OCI-LY1 (cell line): ENCODE data around the gene ITIH1.

Source experiments
- H2AFZ ChIP-seq: fragments of 200-600 bp; sonication (generic), shearing (Covaris generic); 2 replicates; pipeline ENCODE4 v1.6.0; 2014; ENCODE audit warnings: antibody characterized with exemption, mild to moderate bottlenecking, low read length
- H3F3A ChIP-seq: fragments of 200-600 bp; sonication (generic), shearing (Covaris generic); 2 replicates; pipeline ENCODE4 v1.6.0; 2014; ENCODE audit warnings: mild to moderate bottlenecking, antibody characterized with exemption, low read length, moderate library complexity; ENCODE audit not compliant: insufficient read depth
- H3K27ac ChIP-seq: fragments of 200-600 bp; sonication (generic); 2 replicates; pipeline ENCODE4 v1.5.1; 2014; ENCODE audit warnings: low read length, mixed run types, mild to moderate bottlenecking, low read depth; ENCODE audit not compliant: poor library complexity, severe bottlenecking
- H3K27me3 ChIP-seq: fragments of 200-600 bp; sonication (generic); 2 replicates; pipeline ENCODE4 v1.6.0; 2014; ENCODE audit warnings: antibody characterized with exemption, mild to moderate bottlenecking, low read length, moderate library complexity; ENCODE audit not compliant: insufficient read depth
- H3K36me3 ChIP-seq: fragments of 200-600 bp; sonication (generic); 2 replicates; pipeline ENCODE4 v1.6.1; 2014; ENCODE audit warnings: mild to moderate bottlenecking, antibody characterized with exemption, low read length, moderate library complexity, mixed read lengths; ENCODE audit not compliant: insufficient read depth
- H3K4me1 ChIP-seq: fragments of 200-600 bp; sonication (generic); 2 replicates; pipeline ENCODE4 v1.5.1; 2014; ENCODE audit warnings: mild to moderate bottlenecking, low read length, moderate library complexity; ENCODE audit not compliant: insufficient read depth, severe bottlenecking
- H3K4me2 ChIP-seq: fragments of 200-600 bp; sonication (generic), shearing (Covaris generic); 2 replicates; pipeline ENCODE4 v1.6.1; 2014; ENCODE audit warnings: low read length
- H3K4me3 ChIP-seq: fragments of 200-600 bp; sonication (generic); 2 replicates; pipeline ENCODE4 v1.5.1; 2014; ENCODE audit warnings: low read length, low read depth, mild to moderate bottlenecking, mixed read lengths; ENCODE audit not compliant: poor library complexity, severe bottlenecking
- H3K79me2 ChIP-seq: fragments of 200-600 bp; shearing (Covaris generic); 2 replicates; pipeline ENCODE4 v1.6.1; 2016; ENCODE audit warnings: mixed run types, low read length, mixed read lengths; ENCODE audit not compliant: insufficient read depth
- H3K9ac ChIP-seq: fragments of 200-600 bp; sonication (generic), shearing (Covaris generic); 2 replicates; pipeline ENCODE4 v1.6.1; 2014; ENCODE audit warnings: mild to moderate bottlenecking, low read length, mixed read lengths
- H3K9me2 ChIP-seq: fragments of 200-600 bp; sonication (generic), shearing (Covaris generic); 2 replicates; pipeline ENCODE4 v1.6.1; 2014; ENCODE audit warnings: low read depth, mild to moderate bottlenecking, low read length, mixed read lengths
- H3K9me3 ChIP-seq: fragments of 200-600 bp; shearing (Covaris generic); 2 replicates; pipeline ENCODE4 v1.6.1; 2014; ENCODE audit warnings: low read length, mixed read lengths
- H4K20me1 ChIP-seq: fragments of 200-600 bp; sonication (generic), shearing (Covaris generic); 2 replicates; pipeline ENCODE4 v1.6.0; 2016; ENCODE audit warnings: mild to moderate bottlenecking, low read length; ENCODE audit not compliant: insufficient read depth
- CTCF ChIP-seq: fragments of 200-600 bp; sonication (generic), shearing (Covaris generic); IDR thresholded peaks from 2 replicates; pipeline ENCODE4 v1.5.1; 2017; ENCODE audit warnings: mild to moderate bottlenecking, antibody characterized with exemption, low read length, moderate library complexity, mixed read lengths
- EZH2 ChIP-seq: fragments of 200-600 bp; sonication (generic), shearing (Covaris generic); IDR thresholded peaks from 2 replicates; pipeline ENCODE4 v1.8.0; 2017; ENCODE audit warnings: borderline replicate concordance, mixed run types, mild to moderate bottlenecking, antibody characterized with exemption, low read length, moderate library complexity, mixed read lengths

ITIH1 gene

GRCh38 chr3:52800079-52800478, 22.7 kb downstream of the ITIH1 start:
- Histone ChIP-seq H3K4me1 (no peaks in the 10 kb centered on the region), H3K4me2 (no peak overlapping the region), H3K9me2 (no peaks in the 10 kb centered on the region), H4K20me1 (no peaks in the 10 kb centered on the region), H2AFZ (no peak overlapping the region), H3K27me3 (no peaks in the 10 kb centered on the region; the same call in 1 of the 2 replicates), H3K4me3 (no peak overlapping the region), H3K9ac (no peak overlapping the region), H3K79me2 (no peaks in the 10 kb centered on the region), H3K9me3 (no peaks in the 10 kb centered on the region), H3K36me3 (no peaks in the 10 kb centered on the region), H3K27ac (no peak overlapping the region), H3F3A (no peaks in the 10 kb centered on the region)
- no peak for TF ChIP-seq CTCF
- TF ChIP-seq EZH2, result no peak

- H3K4me1 ChIP-seq, result no peaks in the 10 kb centered on the region
Measured at GRCh38 chr3:52801839-52802238, 24.4 kb downstream of the ITIH1 start.

GRCh38 chr3:52805270-52806039, 28.1 kb downstream of the ITIH1 start:
- no peak overlapping the region for H3K4me3 ChIP-seq
- no peaks in the 10 kb centered on the region for H3K9me3 ChIP-seq
- no peaks in the 10 kb centered on the region for H3F3A ChIP-seq
- no peaks in the 10 kb centered on the region for H3K36me3 ChIP-seq
- TF ChIP-seq CTCF, result no peak
- TF ChIP-seq EZH2, result no peak
- H3K27ac ChIP-seq, result no peak overlapping the region
- H3K9me2 ChIP-seq, result no peaks in the 10 kb centered on the region
- no peaks in the 10 kb centered on the region for H3K79me2 ChIP-seq
- no peak overlapping the region for H3K9ac ChIP-seq
- no peaks in the 10 kb centered on the region for H3K27me3 ChIP-seq
- no peak overlapping the region for H2AFZ ChIP-seq
- no peaks in the 10 kb centered on the region for H3K4me1 ChIP-seq
- H3K4me2 ChIP-seq, result no peak overlapping the region
- no peaks in the 10 kb centered on the region for H4K20me1 ChIP-seq

More at GRCh38 chr3:52801839-52802238, 24.4 kb downstream of the ITIH1 start:
- no peak overlapping the region for H3K27ac ChIP-seq
- no peaks in the 10 kb centered on the region for H4K20me1 ChIP-seq
- H3K36me3 ChIP-seq, result no peaks in the 10 kb centered on the region
- H3K27me3 ChIP-seq, result no peaks in the 10 kb centered on the region
- no peak overlapping the region for H3K4me3 ChIP-seq
- no peak overlapping the region for H3K4me2 ChIP-seq
- no peaks in the 10 kb centered on the region for H3K9me3 ChIP-seq
- no peak overlapping the region for H2AFZ ChIP-seq
- no peak overlapping the region for H3K9ac ChIP-seq
- no peaks in the 10 kb centered on the region for H3K79me2 ChIP-seq
- H3F3A ChIP-seq, result no peaks in the 10 kb centered on the region
- no peaks in the 10 kb centered on the region for H3K9me2 ChIP-seq
- TF ChIP-seq EZH2 (no peak), CTCF (no peak)
